NK-92 (cell line): Measurements from ENCODE around the gene GBA2.

ENCODE experiments used
- DNase-seq: peaks from one replicate; lab custom pipeline; 2025; ENCODE audit not compliant: unreplicated experiment; lab: John Stamatoyannopoulos, UW

GBA2 gene

GRCh38 chr9:35695943-35696401 is 53.1 kb downstream of the GBA2 start:
- no peak for DNase-seq

DNA sequence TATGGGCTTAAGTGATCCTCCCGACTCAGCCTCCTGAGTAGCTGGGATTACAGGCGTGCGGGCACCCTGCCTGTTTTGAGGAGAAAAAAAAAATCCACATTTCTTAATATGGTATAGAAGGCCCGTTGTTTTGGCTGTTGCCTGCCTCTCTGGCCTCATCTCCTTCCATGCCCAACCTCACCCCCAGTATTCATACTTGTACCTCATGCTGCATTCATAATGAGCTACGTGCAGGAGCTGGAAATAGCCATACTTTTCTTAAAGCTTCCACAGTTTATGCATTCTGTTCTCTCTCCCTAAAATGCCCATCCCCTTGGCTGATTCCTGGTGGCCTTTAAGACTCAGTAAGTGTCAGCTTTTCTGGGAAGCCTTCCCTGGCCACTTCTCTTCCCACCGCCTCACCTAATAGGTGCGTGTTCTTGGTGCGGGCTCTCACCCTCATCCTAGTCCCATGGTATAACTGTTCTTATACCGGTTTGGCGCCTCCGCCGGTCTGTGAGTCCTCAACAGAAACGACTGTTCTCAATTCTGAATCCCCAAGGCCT is 57.2 kb downstream of the GBA2 start:
- DNase-seq: no peak

DNA sequence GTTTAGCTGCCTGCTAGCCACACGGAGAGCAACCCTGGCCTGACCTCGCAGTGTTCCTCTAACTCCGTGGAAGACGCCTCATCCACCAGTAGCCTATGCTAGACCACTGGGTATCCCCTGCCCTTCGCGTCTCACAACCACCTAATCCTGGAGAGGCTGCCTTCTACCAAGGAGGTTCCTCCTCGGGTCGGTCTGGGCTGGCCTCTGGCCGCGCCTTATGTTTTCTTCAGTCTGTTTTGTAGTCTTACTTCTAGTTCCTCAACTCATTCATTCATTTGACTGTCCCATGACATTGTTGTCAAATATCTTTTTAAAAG is 57.7 kb downstream of the GBA2 start:
- no peak for DNase-seq

GRCh38 chr9:35690614-35691333 is 58.3 kb downstream of the GBA2 start:
- no peak for DNase-seq

DNA sequence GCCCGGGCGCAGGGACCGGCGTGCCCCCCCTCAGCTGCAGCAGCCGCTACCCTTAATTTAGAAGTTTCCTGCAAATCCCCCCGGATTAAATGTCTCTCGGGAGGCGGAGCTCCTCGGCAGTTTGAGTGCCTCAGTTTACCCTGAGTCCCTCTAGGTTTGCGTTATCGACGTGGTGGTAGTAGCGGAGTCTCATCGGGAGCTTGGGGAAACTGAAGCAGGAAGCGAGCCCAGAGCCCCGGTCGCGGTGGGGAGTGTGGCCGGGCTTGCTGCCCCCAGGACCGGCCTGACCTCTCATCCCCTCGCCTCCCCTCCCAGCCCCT is 58.8 kb downstream of the GBA2 start:
- no peak for DNase-seq

- no peak for DNase-seq
Measured at GRCh38 chr9:35689542-35690293, 59.3 kb downstream of the GBA2 start, which contains the start of gene TPM2. TSS of gene TPM2 (minus strand) at chr9:35689925. CDS start at chr9:35689817, 108 bp downstream.

DNA sequence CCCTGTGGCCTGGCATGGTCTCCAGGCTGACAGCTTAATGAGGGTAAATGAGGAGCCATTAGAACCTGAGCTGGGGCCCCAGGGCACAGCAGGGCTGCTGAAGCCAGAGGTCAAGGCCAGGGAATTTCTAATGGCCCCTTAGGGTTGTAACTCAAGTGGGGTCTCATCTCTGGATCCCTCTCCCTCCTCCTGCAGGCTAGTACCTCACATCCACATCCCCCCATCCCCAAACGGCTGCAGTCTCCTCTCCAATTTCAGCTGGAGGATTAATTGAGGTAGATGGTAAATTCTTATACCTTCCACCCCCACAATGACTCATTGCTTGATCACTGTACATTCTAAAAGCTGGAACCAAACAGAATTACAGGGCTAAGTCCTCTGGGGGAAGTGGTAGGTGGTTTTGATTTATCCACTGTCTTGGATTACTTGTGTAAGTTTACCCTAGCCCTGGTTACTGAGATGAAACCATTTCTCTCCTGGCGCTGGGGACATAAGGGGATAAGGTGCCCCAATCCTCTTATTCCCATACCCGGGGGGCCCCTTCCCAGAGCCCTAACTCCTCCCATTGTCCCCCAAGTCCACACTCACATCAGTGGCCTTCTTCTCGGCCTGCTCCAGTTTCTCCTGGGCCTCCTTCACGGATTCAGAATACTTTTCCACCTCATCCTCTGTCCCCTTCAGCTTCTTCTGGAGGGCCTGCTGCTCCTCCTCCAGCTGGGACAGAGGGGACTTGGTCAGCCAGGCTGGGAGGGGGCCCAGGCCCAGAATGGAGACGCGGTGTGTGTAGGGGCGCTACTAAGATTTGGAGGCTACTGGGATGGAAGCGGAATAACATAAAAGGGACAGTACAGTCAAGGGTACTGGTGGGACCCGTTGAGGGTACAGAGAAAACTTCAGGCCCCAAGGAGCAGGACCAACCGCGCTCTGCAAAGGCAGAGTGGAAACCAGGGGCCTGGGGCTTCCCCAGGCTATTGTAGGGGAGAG is 60.2 kb downstream of the GBA2 start:
- DNase-seq: no peak

- DNase-seq: no peak
Measured at GRCh38 chr9:35687972-35688557, 61.0 kb downstream of the GBA2 start.

DNA sequence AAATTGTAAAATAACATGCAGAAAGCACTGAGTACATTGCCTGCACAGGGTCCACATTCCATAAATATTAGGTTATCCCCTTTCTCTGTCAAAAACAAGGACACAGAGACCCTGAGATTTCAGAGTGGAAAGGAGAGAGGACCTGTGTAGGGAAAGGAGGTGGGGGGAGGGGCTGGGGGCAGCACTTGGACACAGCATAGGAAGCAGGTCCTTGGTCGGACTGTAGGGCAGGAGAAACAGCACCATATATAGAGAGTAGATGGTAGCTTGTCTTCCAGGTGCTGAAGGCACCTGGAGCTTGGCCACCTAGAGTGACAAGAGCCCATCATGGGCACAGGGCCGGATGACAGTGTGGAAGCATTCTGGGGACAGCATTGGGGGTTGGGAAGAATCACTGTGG is 61.7 kb downstream of the GBA2 start:
- DNase-seq: no peak
